MV-4-11 (cell line): ENCODE measurements around the gene ADAM11.
"Not testable (repeated sequence)": the region's sequence is repeated elsewhere in the genome, so short reads cannot be mapped to it uniquely, and the experiment has no call there.

Source experiments
- DNase-seq: peaks from one replicate; lab custom pipeline; 2025; lab: John Stamatoyannopoulos, UW

ADAM11 gene

DNA sequence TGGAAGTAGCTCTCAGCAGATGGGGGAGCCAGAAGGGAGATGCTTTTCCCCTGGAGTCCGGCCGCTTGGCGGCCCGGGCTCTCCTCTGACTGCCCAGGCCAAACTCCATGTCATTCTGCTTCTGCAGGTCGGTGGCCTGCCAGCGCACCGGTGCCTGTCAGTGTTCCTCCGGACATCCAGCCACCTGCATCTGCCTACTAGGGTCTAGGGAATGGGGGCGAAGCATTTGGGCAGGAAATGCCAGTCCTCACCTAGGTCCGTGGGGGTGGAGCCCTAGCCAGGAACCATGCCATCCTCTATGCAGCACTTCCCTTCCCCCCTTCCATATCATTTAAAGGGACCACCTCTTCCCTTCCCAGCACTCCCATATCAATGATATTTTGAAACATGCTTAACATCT is 37.1 kb downstream of the ADAM11 start:
- DNase-seq, result no peak

DNA sequence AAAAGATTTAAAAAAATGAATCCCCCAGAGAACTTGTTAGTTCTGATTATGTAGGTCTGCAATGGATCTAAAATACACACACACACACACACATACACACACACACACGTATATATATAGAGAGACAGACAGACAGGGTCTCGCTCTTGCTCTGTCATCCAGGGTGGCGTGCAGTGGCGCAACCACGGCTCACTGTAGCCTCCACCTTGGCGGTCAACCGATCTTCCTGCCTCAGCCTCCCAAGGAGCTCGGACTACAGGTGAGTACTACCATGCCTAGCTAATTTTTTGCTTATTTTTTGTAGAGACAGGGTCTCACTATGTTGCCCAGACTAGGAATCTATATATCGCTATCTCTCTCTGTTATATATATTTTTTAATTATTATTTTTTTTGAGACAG is 37.9 kb downstream of the ADAM11 start:
- DNase-seq, result no peak

DNA sequence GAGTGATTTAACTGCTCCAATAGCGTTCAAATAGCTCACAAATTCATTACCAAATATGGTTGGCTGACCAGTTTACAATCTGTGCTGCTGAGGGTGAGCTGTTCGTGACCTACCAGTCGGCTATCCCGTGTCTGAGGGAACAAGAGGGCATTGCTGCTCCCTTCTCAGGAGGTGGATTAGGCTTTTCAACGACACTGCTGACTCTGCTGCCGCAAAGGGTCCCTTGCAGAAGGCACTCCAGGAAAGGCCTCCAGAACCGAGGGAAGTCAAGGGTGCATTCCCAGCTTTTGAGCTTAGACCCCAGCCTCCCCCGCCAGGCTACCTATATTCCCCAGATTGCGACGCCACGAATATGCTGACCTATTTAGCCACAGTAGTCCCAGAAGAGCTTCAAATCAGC is 39.0 kb downstream of the ADAM11 start:
- no peak for DNase-seq

DNA sequence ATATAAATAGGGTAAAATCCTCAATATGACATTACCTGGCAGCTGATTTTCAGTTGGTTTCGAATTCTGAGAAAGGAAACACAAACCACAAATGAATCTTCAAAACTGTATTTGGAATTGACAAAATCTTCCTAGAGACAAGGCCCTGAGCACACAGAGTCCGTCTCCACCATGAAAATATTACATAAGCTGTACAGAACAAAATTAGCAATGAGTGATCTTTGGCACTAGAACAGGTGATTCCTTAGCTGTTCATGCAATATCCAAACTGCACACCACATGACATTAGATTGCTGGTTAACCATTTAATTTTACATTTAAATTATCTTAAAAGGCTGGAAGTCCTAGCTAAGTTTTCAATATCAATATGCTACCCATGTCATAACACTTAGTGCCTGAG is 39.6 kb downstream of the ADAM11 start:
- DNase-seq, result no peak

DNA sequence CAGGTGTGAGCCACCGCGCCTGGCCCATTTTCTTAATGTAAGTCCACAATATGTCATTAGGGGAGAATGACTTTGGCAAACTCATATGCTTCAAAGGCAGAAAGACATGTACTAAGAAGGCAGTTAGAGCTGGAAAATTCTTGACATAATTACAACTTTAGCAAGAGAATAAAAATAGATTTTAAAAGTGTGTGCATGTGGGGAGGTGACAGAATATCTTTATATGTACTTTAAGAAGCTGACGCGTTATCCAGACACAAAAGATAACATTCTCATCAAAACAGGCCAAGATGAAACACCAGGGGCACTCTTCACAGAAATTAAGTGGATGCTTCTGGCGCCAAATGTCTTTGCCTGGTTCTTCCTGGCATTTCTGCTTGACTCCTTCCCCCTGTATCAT is 43.1 kb downstream of the ADAM11 start:
- DNase-seq, result no peak

GRCh38 chr17:44804302-44805089 is 45.7 kb downstream of the ADAM11 start:
- no peak for DNase-seq

DNA sequence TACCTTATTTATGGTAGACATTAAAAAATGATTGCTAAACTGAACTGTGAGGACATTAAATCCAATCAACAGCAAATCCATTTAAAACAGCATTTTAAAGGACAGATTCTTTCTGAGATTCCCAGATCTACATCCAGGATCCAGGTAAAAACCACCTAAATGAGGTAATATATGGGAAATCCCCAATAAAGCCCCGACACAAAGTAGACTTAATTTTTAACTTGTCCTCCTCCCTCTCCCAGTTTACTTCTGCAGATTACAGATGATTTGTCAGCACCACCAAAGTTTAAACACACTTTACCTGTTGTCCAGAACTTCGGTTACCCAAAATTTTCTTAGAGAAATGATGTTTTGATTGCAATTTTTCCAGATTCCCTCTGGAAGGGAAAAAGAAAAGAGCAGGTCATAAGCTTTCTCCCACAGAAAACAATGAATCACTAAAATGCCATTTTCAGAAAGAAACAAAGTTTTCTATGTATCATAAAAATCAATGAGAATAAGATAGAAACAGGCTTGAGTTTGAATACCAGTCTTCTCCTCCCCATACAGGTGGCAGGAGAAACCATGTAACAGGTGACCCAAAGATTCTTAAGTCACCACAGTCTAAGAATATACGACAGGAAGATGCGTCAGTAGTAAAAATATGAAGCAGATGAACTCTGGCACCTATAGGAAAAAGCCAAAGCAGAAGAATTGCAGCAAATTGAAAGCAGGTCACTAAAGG is 48.5 kb downstream of the ADAM11 start:
- DNase-seq, result no peak

- DNase-seq, result no peak
Measured at GRCh38 chr17:44807817-44808155, 49.0 kb downstream of the ADAM11 start.

DNA sequence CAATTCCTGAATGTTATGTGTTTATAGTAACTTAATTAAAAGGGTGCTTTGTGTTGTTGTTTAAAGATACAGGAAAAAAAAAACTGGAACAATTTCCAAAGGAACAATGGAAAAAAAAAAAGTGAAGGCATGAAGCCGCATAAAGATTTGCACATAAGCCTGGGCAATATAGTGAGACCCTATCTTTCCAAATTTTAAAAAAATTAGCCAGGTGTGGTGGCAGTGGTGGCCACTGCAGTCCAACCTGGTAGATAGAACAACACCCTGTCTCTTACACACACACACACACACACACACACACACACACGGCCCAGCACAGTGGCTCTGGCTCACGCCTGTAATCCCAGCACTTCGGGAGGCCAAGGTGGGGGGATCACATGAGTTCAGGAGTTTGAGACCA is 49.4 kb downstream of the ADAM11 start:
- no peak for DNase-seq

GRCh38 chr17:44808656-44809388 is 50.0 kb downstream of the ADAM11 start:
- DNase-seq, result not testable (repeated sequence)

- no peak for DNase-seq
Measured at GRCh38 chr17:44812263-44812662, 53.5 kb downstream of the ADAM11 start.

DNA sequence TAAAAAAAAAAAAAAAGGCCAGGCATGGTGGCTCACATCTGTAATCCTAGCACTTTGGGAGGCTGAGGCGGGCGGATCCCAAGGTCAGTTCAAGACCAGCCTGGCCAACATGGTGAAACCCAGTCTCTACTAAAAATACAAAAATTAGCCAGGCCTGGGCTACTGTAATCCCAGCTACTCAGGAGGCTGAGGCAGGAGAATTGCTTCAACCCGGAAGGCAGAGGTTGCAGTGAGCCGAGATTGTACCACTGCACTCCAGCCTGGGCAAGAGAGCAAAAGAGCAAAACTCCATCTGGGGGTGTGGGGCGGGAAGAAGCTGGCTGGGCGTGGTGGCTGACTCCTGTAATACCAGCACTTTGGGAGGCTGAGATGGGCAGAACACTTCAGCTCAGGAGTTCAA is 59.7 kb downstream of the ADAM11 start:
- DNase-seq, result not testable (repeated sequence)

DNA sequence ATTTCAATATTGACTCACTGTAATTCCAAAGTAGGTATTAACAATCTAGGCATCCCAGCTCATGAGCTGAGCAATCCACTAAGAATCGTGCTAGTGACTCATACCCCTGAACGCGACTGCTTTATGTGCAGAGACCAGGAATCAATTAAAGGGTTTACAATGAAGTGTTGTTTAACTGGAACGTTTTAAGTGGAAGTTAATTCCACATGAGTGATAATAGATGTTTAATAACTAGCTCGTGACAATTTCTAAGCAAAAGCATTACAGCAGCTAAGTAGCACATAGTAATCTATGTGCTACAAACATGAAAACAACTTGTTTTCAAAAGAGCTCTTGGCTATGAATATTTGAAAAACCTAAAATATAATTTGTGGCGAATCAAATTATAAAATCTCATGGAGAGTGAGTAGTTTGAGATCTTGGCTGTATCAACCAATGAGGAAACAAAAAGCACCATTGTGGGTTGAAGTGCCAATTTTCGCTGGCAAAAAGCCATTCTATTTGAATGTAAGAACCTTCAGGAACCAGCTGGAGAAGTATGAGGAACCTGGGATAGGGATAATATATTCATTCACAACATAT is 61.9 kb downstream of the ADAM11 start:
- no peak for DNase-seq

- DNase-seq, result not testable (repeated sequence)
Measured at GRCh38 chr17:44825236-44825635, 66.4 kb downstream of the ADAM11 start.

GRCh38 chr17:44826123-44826790 is 67.5 kb downstream of the ADAM11 start:
- DNase-seq, result no peak

DNA sequence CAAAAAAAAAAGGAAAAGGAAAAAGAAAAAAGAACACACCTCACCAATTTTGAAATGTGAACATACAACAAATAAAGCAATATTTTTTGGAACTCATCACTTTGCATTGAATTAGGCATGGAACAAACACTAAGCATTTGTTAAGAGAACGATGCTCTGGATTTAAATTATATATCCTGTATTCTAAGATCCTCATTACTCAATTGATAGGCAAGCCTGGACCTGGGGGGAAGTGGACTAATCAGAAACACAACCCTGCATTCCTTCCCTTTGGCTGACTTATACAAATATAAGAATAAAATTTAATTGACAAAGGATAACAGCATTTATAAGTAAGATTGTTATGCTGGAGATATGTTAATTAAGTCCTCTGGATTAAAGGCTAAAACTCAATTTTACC is 69.1 kb downstream of the ADAM11 start:
- DNase-seq, result no peak

GRCh38 chr17:44828919-44829522 is 70.2 kb downstream of the ADAM11 start:
- DNase-seq, result no peak

DNA sequence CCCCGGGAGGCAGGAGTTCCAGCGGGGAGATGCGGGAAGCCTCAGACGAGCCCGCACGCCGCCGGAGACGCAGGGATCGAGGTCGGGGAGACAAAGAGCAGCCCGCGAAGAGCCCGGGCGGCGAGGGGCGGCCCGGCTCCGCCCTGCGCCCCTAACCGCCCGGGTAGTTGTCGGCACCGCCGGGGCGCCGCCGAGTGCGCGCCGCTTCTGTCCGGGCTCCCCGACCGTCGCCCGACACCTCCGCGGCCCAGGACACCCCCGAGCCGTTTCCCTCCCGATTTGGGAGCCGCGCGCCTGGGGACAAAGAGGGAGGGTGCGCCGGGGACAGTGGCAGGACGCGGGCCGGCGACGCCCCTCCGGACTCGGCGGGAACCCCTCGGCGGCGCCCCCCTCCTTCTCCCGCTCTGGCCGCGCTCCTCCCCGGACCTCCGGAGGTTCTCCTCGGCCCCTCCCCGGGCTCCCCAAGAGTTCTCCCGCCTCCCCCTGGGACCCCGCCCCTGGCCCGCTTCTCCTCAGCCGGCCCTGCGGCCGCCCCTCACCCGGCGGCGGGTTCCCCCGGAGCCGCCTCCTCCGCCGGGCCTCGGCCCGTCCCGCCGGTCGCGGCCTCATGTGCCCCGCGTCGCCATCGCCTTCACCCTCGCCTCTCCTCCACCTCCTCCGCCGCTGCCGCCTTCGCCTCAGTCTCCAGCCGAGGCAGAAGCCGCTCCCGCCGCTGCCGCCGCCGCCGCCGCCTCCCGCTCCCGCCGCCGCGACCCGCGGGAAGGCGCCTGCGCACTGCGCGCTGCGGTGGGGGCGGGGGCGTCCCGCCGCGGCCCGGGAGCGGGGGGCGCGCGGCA is 71.0 kb downstream of the ADAM11 start, which contains the start of gene GJC1:
TSS of gene GJC1 (minus strand) at position 765 of the 836 bp plus-strand sequence. CDS start 24,470 bp downstream, outside the sequence.
- DNase-seq, result no peak

DNA sequence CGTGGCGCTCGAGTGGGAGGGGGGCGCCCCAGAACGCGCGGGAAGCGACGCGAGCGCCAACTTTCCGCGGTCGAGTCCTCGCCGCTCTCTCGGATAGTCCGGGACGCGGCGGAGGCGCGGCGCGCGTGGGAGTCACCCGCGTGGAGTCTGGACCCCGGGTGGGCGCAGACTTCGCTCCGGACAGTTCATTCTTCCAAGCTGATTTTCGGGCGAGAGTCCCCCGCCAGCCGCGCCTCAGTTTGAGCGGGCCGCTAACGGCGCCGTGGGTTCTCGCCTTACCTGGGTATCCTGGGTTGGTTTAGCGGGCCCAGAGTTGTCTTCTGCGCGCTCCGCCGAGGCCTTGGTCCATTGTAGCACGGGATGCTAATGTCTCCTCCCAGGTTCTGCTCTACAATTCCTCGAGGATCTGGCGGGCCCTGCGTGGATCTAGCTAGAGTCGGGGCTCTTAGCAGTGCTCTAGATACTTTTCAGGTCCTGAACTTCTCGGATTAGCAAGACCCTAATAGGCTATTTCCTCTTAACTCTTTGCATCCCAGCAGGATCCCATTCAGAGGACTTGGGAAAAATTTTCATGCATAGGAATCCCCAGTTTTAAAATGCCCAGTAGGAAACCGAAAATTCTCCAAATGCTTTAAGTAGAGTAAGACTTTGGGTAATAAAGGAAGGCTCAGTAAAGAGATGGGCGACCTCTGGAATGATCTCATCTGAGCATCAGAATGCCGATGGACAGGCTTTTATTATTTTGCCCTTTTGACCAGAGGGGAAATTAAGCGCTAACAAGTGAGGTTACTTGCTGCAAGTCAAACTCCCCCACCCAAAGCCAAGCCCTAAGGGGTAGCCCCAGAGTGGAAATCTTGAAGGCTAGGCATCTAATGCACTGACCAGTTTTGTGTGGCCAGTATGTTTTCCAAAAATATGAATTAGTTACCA is 71.8 kb downstream of the ADAM11 start:
- DNase-seq, result no peak
